Body of pancreas (tissue), 4 donors: ENCODE results near the gene GPR65. TPM values are rescaled to one million over a fixed set of nuclear protein-coding genes. Genes with fewer than 3 reads are reported as not detected.

Experiments used
- ATAC-seq: fragments of 150-250 bp; one replicate; pipeline ENCODE4 v1.9.1; 2016
- DNase-seq, 4 donors: peaks; one replicate each; pipeline ENCODE4 v3.0.0-alpha.2; 2019
- H3K27ac ChIP-seq, 4 donors: fragments of 200-600 bp; sonication (generic); 1 replicate in 3 of 4; 2 replicates in 1 of 4; pipeline versions ENCODE4 v1.5.1 to v1.6.1; 2016 to 2019; ENCODE audit warnings: mild to moderate bottlenecking in 1 of 4, mixed read lengths in 1 of 4, moderate library complexity in 1 of 4
- H3K27me3 ChIP-seq, 2 donors: fragments of 200-600 bp; sonication (generic); one replicate each; pipeline ENCODE4 v1.6.0; 2016; ENCODE audit warnings: mild to moderate bottlenecking in 1 of 2
- H3K36me3 ChIP-seq, 2 donors: fragments of 200-600 bp; sonication (generic); replicated peaks in 1 of 2; 2 replicates each; pipeline ENCODE4 v1.5.1; 2016; ENCODE audit warnings: low read depth in 2 of 2; ENCODE audit not compliant: insufficient read depth in 1 of 2
- H3K4me1 ChIP-seq: fragments of 200-600 bp; sonication (generic); one replicate; pipeline ENCODE4 v1.6.0; 2016
- H3K4me3 ChIP-seq, 2 donors: fragments of 200-600 bp; sonication (generic); 1 replicate in 1 of 2; 2 replicates in 1 of 2; pipeline ENCODE4 v1.5.1; 2016 to 2019
- H3K9me3 ChIP-seq, 3 donors: fragments of 200-600 bp; sonication (generic); 1 replicate in 2 of 3; 2 replicates in 1 of 3; pipeline ENCODE4 v1.5.1; 2016
- POLR2A ChIP-seq, 3 donors: fragments of 450-650 bp; IDR thresholded peaks; one replicate each; pipeline ENCODE4 v1.6.1; 2016; ENCODE audit warnings: antibody characterized with exemption in 3 of 3, mild to moderate bottlenecking in 2 of 3
- WGBS, 2 donors: methylation state at CpG; one replicate each; pipeline ENCODE4 v1.1.5; 2017; 5-methylcytosine and 5-hydroxymethylcytosine counted together
- intact Hi-C: fragments of 100-400 bp; cut with DNase I; formaldehyde crosslinking; loops from one replicate; pipeline ENCODE4 v1.15.1; 2023
- total RNA-seq, 2 donors: library from RNA; depleted of rRNA; stranded (reverse); fragments of >200 nt; gene quantifications; one replicate each; pipeline ENCODE4 v1.1.0, GENCODE V29; 2016
- TF ChIP-seq, protein P1 (sequence below), 7 experiments: fragments of 450-650 bp in 4 of 7; fragments of 200-600 bp in 3 of 7; sonication (generic) in 3 of 7; IDR thresholded peaks; one replicate each; pipeline ENCODE4 v1.5.1; 2016 to 2019; ENCODE audit warnings: antibody characterized with exemption in 7 of 7

The GPR65 gene
- total RNA-seq, 2 donors from 2014 or later = 1.3 TPM; not detected in 1

DNA sequence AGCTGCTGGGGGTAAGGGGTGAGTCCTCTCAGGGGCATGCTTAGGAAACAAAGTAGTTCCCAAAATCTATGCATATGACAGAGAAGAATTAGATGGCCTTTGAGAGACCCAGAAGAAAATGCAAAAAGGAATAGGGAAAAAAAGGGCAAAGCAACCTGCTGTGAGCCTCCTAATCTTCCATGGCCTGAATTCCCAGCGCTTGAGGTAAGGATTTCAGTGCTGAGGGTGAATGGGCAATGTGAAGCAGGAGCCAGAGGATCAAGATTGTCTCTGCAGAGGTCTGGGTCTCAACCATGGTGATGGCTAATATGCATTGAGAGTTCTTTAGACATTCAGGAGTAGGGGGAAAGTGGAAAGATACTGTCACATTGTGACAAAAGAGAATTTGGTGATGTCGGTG lies 31.5 kb downstream of the GPR65 start:
- H3K27me3 ChIP-seq = no peaks in the 10 kb centered on the region
- TF ChIP-seq POLR2A (IDR thresholded peaks at IDR 0.05) = no peak
- TF ChIP-seq, protein P1, sequence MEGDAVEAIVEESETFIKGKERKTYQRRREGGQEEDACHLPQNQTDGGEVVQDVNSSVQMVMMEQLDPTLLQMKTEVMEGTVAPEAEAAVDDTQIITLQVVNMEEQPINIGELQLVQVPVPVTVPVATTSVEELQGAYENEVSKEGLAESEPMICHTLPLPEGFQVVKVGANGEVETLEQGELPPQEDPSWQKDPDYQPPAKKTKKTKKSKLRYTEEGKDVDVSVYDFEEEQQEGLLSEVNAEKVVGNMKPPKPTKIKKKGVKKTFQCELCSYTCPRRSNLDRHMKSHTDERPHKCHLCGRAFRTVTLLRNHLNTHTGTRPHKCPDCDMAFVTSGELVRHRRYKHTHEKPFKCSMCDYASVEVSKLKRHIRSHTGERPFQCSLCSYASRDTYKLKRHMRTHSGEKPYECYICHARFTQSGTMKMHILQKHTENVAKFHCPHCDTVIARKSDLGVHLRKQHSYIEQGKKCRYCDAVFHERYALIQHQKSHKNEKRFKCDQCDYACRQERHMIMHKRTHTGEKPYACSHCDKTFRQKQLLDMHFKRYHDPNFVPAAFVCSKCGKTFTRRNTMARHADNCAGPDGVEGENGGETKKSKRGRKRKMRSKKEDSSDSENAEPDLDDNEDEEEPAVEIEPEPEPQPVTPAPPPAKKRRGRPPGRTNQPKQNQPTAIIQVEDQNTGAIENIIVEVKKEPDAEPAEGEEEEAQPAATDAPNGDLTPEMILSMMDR (IDR thresholded peaks at IDR 0.05) = no peak
- ATAC-seq = no peak
- no peak for DNase-seq
- H3K36me3 ChIP-seq = no peaks in the 10 kb centered on the region
- intact Hi-C loops = no loop called here
- no peak overlapping the region for H3K27ac ChIP-seq
- WGBS, 2 donors = 61 to 79% methylated on average over 2 of the region's 2 CpGs
- H3K9me3 ChIP-seq = no peaks in the 10 kb centered on the region
- no peaks in the 10 kb centered on the region for H3K4me1 ChIP-seq
- no peak overlapping the region for H3K4me3 ChIP-seq

DNA sequence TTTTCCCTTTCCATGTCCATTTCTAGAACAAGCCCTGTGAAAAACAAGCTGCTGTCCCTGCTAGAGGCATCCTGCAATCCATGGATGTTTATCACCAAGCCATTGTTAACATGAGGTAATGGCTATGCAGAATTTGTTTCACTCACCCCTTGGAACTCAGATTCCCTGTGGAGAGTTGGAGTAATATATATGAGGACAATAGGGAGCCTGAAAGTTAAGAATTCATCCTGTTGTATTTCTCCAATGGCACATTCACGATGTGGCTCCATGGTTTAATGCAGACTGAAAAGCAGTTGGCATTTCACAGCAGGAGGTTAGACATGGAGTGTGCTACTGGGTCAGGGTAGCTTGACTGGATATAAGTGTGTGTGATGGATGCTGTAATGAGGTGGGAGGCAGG lies 32.4 kb downstream of the GPR65 start:
- TF ChIP-seq POLR2A (IDR thresholded peaks at IDR 0.05) = no peak
- TF ChIP-seq, protein P1 (IDR thresholded peaks at IDR 0.05) = no peak
- no peak overlapping the region for H3K4me3 ChIP-seq
- intact Hi-C loops = no loop called here
- H3K27me3 ChIP-seq = no peaks in the 10 kb centered on the region
- 59 to 82% methylated on average over 1 of the region's 1 CpG for WGBS, 2 donors
- no peaks in the 10 kb centered on the region for H3K4me1 ChIP-seq
- no peak overlapping the region for H3K27ac ChIP-seq
- H3K9me3 ChIP-seq = no peaks in the 10 kb centered on the region
- DNase-seq (no peak), ATAC-seq (no peak)
- H3K36me3 ChIP-seq = no peaks in the 10 kb centered on the region

DNA sequence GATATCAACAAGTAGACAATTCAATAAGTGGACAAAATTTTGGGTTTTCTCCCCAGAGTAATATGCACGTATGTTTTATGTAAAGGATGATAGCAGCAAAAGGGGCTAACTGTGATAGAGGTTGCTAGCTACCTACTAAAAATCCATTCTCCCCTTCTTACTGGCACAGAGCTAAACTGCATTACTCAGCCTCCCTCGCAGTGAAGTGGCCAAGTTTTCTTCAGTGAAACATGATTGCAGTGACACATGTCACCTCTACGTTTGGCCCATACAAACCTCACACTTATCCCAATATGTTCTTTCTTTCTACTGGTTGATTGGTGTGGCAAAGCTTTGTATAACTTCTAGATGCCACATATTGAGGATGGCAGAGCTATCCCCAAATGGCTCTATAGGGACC lies 34.3 kb downstream of the GPR65 start:
- ATAC-seq (no peak), DNase-seq (no peak)
- WGBS, 2 donors = 45 to 63% methylated on average over 3 of the region's 3 CpGs
- intact Hi-C loops = no loop called here
- Histone ChIP-seq H3K9me3 (no peaks in the 10 kb centered on the region), H3K27ac (no peak overlapping the region), H3K4me1 (peaks cover 8% of the 10 kb centered on the region), H3K27me3 (no peaks in the 10 kb centered on the region), H3K4me3 (no peak overlapping the region), H3K36me3 (no peaks in the 10 kb centered on the region)
- no peak for TF ChIP-seq POLR2A (IDR thresholded peaks at IDR 0.05)
- TF ChIP-seq, protein P1 (IDR thresholded peaks at IDR 0.05) = no peak

DNA sequence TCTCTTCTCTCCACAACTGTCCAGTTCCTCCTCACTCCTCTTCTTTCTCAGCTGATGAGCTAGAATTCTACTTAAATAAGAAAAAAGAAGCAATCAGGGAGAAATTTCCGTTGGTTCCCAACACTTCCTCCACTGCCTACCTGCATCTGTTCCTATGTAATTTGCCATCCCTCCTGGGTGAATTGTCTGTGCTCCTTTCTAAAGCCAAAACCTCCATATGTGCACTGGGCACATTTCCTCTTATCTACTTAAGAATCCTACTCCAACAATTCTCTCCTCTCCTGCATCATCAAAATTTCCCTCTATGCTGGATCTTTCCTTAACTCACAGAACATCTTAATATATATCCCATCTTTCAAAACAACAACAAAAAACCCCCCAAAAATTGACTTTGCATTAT lies 35.2 kb downstream of the GPR65 start:
- TF ChIP-seq, protein P1 (IDR thresholded peaks at IDR 0.05) = no peak
- TF ChIP-seq POLR2A (IDR thresholded peaks at IDR 0.05) = no peak
- no peak overlapping the region for H3K4me3 ChIP-seq
- intact Hi-C loops = no loop called here
- DNase-seq (no peak), ATAC-seq (no peak)
- H3K36me3 ChIP-seq = no peaks in the 10 kb centered on the region
- H3K27me3 ChIP-seq = no peaks in the 10 kb centered on the region
- H3K9me3 ChIP-seq = no peaks in the 10 kb centered on the region
- H3K27ac ChIP-seq = no peak overlapping the region
- H3K4me1 ChIP-seq = peaks cover 16% of the 10 kb centered on the region
- 32 to 52% methylated on average over 1 of the region's 1 CpG for WGBS, 2 donors
